ENCODE data around the gene TNS1.

The TNS1 gene

DNA sequence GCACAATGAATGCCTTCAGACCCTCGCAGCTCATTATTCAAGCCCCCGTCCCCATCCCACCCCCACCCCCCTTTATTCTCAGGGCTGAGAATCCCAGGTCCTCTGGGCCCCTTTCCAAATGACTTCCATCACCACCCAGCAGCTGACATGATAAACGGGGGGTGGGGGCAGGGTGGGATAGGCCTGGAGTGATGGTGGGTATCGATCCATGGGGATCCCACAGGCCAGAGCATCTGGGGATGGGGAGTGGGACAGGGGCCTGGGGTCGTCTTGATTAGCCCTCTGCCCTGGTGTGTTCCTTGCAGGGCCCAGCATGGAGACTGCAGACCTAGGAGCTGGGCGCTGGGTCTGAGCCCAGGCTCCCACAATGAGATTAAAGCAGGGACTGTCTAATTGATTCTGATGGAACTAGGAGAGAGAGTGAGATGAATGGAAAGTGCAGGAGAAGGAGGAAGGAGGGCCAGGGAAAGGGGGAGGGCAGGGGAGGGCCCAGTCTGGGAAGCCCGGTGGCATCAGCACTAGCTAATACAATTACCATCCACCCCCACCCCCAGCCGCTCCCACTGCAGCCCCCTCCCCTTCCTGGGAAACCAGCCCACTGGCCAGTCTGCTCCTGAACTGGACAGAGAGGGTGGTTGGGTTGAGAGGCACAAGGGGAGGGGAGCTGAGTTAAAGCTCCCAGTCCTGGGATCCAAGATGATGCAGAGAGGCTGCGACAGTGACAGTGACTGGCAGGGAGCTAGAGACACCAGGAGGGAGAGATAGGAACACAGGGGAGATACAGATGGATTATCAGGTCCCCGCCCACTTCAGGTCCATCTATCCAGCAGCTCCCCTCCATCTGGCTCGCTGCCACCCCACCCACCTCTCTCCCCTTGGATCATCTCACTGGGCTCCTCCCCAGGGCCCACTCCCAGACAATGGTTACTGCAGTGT lies 13.1 kb upstream of the TNS1 start:
- no peak for DNase-seq

DNA sequence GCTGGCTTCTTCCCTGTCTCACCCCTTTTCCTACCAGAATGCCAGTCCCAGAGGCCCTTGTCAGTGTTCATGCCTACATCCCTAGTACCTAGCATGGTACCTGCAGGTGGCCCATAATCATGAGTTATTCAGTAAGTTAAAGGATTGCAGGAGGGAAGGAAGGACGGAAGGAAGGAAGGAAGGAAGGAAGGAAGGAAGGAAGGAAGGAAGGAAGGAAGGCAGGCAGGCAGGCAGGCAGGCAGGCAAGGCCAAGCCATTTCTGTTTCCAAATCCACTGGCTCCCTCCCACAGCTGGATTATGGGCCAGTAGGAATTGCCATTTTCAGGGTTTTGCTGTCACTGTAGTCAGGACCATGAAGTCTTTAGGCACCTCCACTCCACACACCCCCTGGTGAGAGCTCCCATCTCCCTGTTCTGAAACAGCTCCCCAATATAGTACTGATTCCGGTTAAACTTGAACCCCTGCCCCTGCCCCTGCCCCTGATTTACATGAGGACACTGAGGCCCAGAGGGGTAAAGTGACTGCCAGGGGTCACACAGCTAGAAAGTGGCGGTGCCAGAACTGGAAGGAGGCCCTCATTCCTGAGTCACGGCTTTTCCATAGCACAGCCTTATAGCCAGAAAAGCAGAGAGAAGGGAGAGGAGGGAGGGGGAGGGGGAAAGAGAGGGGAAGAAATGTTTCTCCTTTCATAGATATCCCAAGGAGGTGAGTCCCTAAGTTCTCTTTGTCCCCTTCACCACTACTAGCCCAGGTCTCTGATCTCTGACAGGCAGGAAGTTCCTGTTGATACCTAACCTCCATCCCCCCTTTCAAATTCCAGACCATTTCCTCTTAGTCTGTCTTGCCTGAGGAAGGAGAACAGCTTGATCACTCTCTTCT lies 12.2 kb upstream of the TNS1 start:
- DNase-seq: no peak

- DNase-seq: no peak
These were observed 10.5 kb upstream of the TNS1 start for GRCh38 chr2:218013289-218013688.

GRCh38 chr2:218012284-218012683 lies 9.5 kb upstream of the TNS1 start:
- DNase-seq: no peak

- no peak for DNase-seq
These were observed 8.9 kb upstream of the TNS1 start for GRCh38 chr2:218011653-218012040.

- DNase-seq: no peak
These were observed 8.3 kb upstream of the TNS1 start for GRCh38 chr2:218010984-218011652.

- no peak for DNase-seq
These were observed 7.6 kb upstream of the TNS1 start for GRCh38 chr2:218010140-218010983.

- DNase-seq: no peak
These were observed 7.0 kb upstream of the TNS1 start for GRCh38 chr2:218009765-218010139.

DNA sequence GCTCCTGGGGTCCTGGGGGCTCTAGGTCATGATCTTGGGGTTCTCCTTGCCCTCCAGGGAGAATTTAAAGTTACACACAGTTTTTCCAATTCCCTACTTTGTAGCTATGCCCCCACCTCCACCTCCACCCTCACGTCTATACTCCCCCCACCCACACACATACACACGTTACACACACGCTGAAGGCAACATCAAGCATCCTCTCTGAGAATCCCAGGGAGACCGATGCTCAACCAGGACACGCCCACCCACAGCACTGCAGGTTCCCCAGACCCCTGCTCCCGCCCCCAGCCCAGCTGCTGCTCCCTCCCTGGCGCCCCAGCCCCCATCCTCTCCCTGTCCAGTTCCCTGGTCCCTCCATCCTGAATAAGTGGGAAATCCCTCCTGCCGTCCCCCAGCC lies 6.4 kb upstream of the TNS1 start:
- no peak for DNase-seq

- no peak for DNase-seq
These were observed 5.6 kb upstream of the TNS1 start for GRCh38 chr2:218008060-218009040.

DNA sequence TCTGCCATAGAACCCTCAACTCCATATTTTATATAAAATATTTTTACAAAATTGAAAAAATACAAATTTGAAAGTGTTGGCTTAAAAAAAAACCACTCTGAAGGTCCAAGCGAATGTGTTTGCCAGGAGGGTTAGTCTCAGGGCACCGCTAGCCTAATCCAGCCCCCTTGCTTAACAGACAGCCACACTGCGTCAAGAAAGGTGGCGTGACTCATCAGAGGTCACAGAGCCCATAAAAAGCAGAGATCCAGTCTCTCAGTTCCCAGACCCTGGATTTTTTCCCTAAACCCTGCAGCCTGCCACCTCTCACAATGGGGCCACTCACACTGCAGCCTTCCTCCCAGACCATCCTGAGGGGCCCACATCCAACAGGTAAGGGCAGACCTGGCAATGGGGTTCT lies 3.9 kb upstream of the TNS1 start:
- DNase-seq: no peak

DNA sequence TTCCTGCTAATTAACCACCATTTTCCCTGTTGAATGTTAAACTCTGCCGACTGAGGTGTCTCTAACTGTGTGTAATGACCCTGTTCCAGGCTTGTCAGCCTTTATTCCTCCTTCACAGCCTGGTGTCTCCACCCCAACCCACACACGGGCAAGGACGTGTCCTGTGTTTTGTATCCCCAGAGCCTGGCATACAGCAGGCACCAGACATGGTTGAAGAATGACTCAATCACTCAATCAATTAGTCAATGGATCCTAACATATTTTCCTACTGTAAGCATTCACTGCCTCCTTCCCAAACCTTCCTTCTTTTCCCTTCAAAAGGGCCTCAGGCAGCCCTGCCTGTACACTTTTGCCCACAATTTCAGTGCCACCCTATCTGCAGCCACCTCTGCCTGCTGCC lies 2.7 kb upstream of the TNS1 start:
- DNase-seq: no peak

DNA sequence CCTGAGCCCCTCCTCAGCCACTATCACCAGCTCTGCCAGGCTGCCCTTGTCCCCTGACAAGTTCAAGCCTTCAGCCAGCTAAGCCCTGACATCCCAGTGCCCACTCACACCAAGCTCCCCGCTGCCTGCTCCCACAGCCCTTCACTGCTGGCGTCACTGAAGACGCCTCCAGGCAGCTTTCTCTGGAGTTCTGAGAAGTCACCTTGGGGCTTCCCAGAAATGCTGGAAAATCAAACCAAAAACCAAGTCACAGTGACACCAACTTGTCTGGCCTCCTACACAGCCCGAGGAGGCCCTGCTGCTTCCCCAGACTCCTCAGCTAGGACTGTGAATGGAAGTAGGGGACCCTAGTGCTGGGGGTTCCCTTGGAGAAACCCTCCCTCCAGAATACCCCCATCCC lies 2.2 kb upstream of the TNS1 start:
- no peak for DNase-seq

- no peak for DNase-seq
These were observed 1.2 kb upstream of the TNS1 start for GRCh38 chr2:218003981-218004419.

- no peak for DNase-seq
These were observed 618 bp upstream of the TNS1 start for GRCh38 chr2:218003281-218003944.

DNA sequence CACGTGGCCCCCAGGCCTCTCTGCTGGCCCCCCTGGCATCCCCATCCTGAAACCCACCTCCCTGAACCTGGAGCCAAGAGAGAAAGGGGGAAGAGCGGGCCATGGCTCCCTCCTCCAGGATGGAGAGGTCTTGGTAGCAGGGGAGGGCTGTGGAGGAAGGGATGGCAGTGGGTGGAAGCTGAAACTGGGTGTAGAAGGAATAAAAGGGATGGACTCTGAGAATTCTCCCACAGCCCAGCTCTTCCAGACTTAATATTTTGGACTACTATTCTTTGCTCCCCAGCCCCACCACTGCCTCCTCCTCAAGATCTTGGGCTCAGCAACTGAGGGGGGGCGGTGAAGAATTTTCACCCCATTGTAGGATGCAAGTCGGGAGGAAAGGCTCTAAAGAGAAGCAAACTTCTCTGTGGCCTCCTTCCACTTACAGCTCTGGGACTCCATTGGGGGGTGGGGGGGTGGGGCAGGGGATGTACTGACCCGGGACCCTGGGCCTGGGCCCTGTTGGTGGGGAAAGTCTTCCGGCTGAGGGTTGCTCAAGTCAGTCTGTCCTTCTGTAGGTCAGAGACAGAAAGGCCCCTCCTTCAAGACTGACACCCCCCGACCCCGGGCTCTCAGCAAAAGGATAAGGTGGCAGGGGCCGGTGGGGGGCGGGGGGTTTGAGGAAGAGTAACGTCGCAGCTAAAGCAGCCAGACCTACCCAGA lies 501 bp downstream of the TNS1 start:
- no peak for DNase-seq

GRCh38 chr2:218001629-218002028 lies 1.2 kb downstream of the TNS1 start:
- no peak for DNase-seq

GRCh38 chr2:218000136-218000535 lies 2.7 kb downstream of the TNS1 start:
- no peak for DNase-seq

- no peak for DNase-seq
These were observed 3.2 kb downstream of the TNS1 start for GRCh38 chr2:217999595-217999959.

All from activated CD4-positive, alpha-beta T cell treated with anti-CD3 and anti-CD28 coated beads, Interleukin-2, amount 50 U/mL, for 16 hours (primary cell).